OCI-LY1 (cell line): ENCODE results near the gene TRIP6.

Experiments
- EZH2 ChIP-seq: fragments of 200-600 bp; sonication (generic), shearing (Covaris generic); IDR thresholded peaks from 2 replicates; pipeline ENCODE4 v1.8.0; 2017; ENCODE audit warnings: borderline replicate concordance, mixed run types, mild to moderate bottlenecking, antibody characterized with exemption, low read length, moderate library complexity, mixed read lengths
- TF ChIP-seq, protein P1 (sequence below): fragments of 200-600 bp; sonication (generic), shearing (Covaris generic); IDR thresholded peaks from 2 replicates; pipeline ENCODE4 v1.5.1; 2017; ENCODE audit warnings: mild to moderate bottlenecking, antibody characterized with exemption, low read length, moderate library complexity, mixed read lengths

DNA sequence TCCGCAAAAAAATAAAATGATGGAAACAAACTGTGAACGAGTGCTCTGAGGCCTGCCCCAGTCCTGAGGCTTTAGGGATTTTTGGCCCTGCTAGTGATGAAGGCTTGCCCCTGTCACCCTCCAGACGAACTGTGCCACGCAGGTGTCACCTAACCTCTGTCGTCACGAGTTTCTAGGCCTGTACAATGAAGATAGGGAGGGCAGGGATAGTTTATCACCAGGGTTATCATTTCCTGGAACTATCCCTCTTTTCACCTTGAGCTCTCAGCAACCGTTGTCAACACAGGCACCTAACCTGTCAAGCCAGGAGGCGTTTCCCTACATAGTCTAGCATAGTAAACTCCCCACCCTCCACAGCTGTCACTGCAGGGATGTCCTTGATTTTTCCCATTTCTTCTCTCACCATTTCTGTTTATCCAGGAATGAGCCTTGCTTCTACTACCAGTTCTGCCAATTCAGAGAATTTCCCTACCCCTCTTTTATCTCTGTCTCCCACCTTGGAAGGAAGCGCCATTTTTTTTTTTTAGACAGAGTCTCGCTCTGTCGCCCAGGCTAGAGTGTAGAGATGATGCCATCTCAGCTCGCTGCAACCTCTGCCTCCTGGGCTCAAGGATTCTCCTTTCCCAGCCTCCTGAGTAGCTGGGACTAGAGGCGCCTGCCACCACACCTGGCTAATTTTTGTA lies 30.7 kb downstream of the TRIP6 start:
- no peak for TF ChIP-seq EZH2
- TF ChIP-seq, protein P1, sequence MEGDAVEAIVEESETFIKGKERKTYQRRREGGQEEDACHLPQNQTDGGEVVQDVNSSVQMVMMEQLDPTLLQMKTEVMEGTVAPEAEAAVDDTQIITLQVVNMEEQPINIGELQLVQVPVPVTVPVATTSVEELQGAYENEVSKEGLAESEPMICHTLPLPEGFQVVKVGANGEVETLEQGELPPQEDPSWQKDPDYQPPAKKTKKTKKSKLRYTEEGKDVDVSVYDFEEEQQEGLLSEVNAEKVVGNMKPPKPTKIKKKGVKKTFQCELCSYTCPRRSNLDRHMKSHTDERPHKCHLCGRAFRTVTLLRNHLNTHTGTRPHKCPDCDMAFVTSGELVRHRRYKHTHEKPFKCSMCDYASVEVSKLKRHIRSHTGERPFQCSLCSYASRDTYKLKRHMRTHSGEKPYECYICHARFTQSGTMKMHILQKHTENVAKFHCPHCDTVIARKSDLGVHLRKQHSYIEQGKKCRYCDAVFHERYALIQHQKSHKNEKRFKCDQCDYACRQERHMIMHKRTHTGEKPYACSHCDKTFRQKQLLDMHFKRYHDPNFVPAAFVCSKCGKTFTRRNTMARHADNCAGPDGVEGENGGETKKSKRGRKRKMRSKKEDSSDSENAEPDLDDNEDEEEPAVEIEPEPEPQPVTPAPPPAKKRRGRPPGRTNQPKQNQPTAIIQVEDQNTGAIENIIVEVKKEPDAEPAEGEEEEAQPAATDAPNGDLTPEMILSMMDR = no peak
